Loucy (cell line): ENCODE data around the gene MAPKAP1.

Source experiments
- H2AFZ ChIP-seq: fragments of 200-600 bp; sonication (generic); 2 replicates; pipeline ENCODE4 v1.6.0; 2016; ENCODE audit warnings: antibody characterized with exemption, mild to moderate bottlenecking, low read length, moderate library complexity
- H3F3A ChIP-seq: fragments of 200-600 bp; 2 replicates; pipeline ENCODE4 v1.6.0; 2016; ENCODE audit warnings: antibody characterized with exemption, low read depth, mild to moderate bottlenecking
- H3K27me3 ChIP-seq: fragments of 200-600 bp; sonication (generic); 2 replicates; pipeline ENCODE4 v1.6.1; 2014; ENCODE audit warnings: low read length, mild to moderate bottlenecking; ENCODE audit not compliant: insufficient read depth, poor library complexity, severe bottlenecking
- H3K36me3 ChIP-seq: fragments of 200-600 bp; sonication (generic); 2 replicates; pipeline ENCODE4 v1.6.1; 2016; ENCODE audit warnings: low read length; ENCODE audit not compliant: insufficient read depth
- H3K4me1 ChIP-seq: fragments of 200-600 bp; sonication (generic); 2 replicates; pipeline ENCODE4 v1.5.1; 2014; ENCODE audit warnings: low read length, mild to moderate bottlenecking; ENCODE audit not compliant: insufficient read depth, poor library complexity, severe bottlenecking
- H3K4me2 ChIP-seq: fragments of 200-600 bp; sonication (generic); 2 replicates; pipeline ENCODE4 v1.6.0; 2014; ENCODE audit warnings: antibody characterized with exemption, low read length, low read depth, mild to moderate bottlenecking; ENCODE audit not compliant: poor library complexity, severe bottlenecking
- H3K4me3 ChIP-seq: fragments of 200-600 bp; sonication (generic); 2 replicates; pipeline ENCODE4 v1.5.1; 2014; ENCODE audit warnings: low read length, mild to moderate bottlenecking, mixed read lengths; ENCODE audit not compliant: poor library complexity, severe bottlenecking
- H3K79me2 ChIP-seq: fragments of 200-600 bp; sonication (generic); 2 replicates; pipeline ENCODE4 v1.6.1; 2014; ENCODE audit warnings: low read length; ENCODE audit not compliant: insufficient read depth
- H3K9ac ChIP-seq: fragments of 200-600 bp; sonication (generic); 2 replicates; pipeline ENCODE4 v1.6.0; 2014; ENCODE audit warnings: mild to moderate bottlenecking, low read depth, low read length, moderate library complexity; ENCODE audit not compliant: poor library complexity, severe bottlenecking
- H3K9me2 ChIP-seq: fragments of 200-600 bp; sonication (generic); replicated peaks from 2 replicates; pipeline ENCODE4 v1.6.1; 2016; ENCODE audit warnings: low read depth, low read length, mixed read lengths
- H3K9me3 ChIP-seq: fragments of 200-600 bp; sonication (generic); 2 replicates; pipeline ENCODE4 v1.6.1; 2014; ENCODE audit warnings: mild to moderate bottlenecking, antibody characterized with exemption, low read length, low read depth; ENCODE audit not compliant: insufficient read depth
- H4K20me1 ChIP-seq: fragments of 200-600 bp; sonication (generic); 2 replicates; pipeline ENCODE4 v1.6.0; 2014; ENCODE audit warnings: antibody characterized with exemption, low read length, mild to moderate bottlenecking; ENCODE audit not compliant: insufficient read depth, poor library complexity, severe bottlenecking
- CTCF ChIP-seq: fragments of 200-600 bp; sonication (generic); conservative IDR thresholded peaks from 2 replicates; pipeline ENCODE4 v1.5.1; 2014; ENCODE audit warnings: mild to moderate bottlenecking, antibody characterized with exemption, low read length
- EZH2phosphoT487 ChIP-seq: fragments of 200-600 bp; IDR thresholded peaks from 2 replicates; pipeline ENCODE4 v1.6.1; 2018; ENCODE audit warnings: antibody characterized with exemption, mild to moderate bottlenecking, moderate library complexity, borderline replicate concordance

Gene MAPKAP1

DNA sequence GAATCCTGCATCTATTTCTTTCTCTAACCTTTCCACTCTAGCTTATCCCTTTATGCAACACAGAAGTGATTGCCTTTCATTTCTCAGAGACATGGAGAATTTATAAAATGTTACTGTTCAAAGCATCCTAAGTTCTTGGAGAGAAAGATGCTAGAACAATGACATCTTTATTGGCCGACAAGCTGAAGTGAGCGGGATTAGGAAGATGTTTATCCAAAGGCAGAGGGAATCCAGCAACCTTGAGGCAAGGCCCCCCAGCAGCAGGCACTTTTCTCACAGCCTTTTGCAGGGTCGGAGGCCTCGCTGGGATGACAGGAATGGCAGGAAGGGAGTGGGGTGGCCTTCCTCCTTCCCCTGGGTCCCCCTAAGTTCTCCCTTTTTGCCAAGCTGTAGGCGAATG is 240.6 kb downstream of the MAPKAP1 start:
- no peak overlapping the region for H3K4me2 ChIP-seq

GRCh38 chr9:125464591-125465385 is 242.2 kb downstream of the MAPKAP1 start:
- Histone ChIP-seq H3K79me2 (no peaks in the 10 kb centered on the region), H3K4me3 (no peak overlapping the region), H3K27me3 (no peaks in the 10 kb centered on the region), H3K9ac (no peak overlapping the region), H3K4me1 (no peaks in the 10 kb centered on the region), H3K4me2 (no peak overlapping the region), H3K9me3 (no peaks in the 10 kb centered on the region), H4K20me1 (no peaks in the 10 kb centered on the region), H3K36me3 (no peaks in the 10 kb centered on the region; the same call in 1 of the 2 replicates), H3F3A (no peaks in the 10 kb centered on the region), H2AFZ (no peak overlapping the region), H3K9me2 (no peaks in the 10 kb centered on the region)
- TF ChIP-seq CTCF (no peak), EZH2phosphoT487 (no peak)

More for the DNA sequence above, 240.6 kb downstream of the MAPKAP1 start:
- no peaks in the 10 kb centered on the region for H3K79me2 ChIP-seq
- no peaks in the 10 kb centered on the region for H3K4me1 ChIP-seq
- TF ChIP-seq EZH2phosphoT487, result no peak
- TF ChIP-seq CTCF, result no peak
- no peaks in the 10 kb centered on the region for H3K9me2 ChIP-seq
- no peaks in the 10 kb centered on the region for H3K9me3 ChIP-seq
- H3K36me3 ChIP-seq, result no peaks in the 10 kb centered on the region; the same call in 1 of the 2 replicates
- no peaks in the 10 kb centered on the region for H3K27me3 ChIP-seq
- no peak overlapping the region for H3K9ac ChIP-seq
- H3K4me3 ChIP-seq, result no peak overlapping the region
- H3F3A ChIP-seq, result no peaks in the 10 kb centered on the region
- H4K20me1 ChIP-seq, result no peaks in the 10 kb centered on the region
- no peak overlapping the region for H2AFZ ChIP-seq

GRCh38 chr9:125463926-125464325 is 243.1 kb downstream of the MAPKAP1 start:
- Histone ChIP-seq H3K4me1 (no peaks in the 10 kb centered on the region), H3K9me3 (no peaks in the 10 kb centered on the region), H3K4me2 (no peak overlapping the region), H3K4me3 (no peak overlapping the region), H3K79me2 (no peaks in the 10 kb centered on the region), H2AFZ (no peak overlapping the region), H3K36me3 (no peaks in the 10 kb centered on the region; the same call in 1 of the 2 replicates), H3K27me3 (no peaks in the 10 kb centered on the region), H3K9me2 (no peaks in the 10 kb centered on the region), H3F3A (no peaks in the 10 kb centered on the region), H3K9ac (no peak overlapping the region), H4K20me1 (no peaks in the 10 kb centered on the region)
- TF ChIP-seq CTCF, result no peak
- no peak for TF ChIP-seq EZH2phosphoT487
